ENCODE measurements around the gene IFNG. TPM values are rescaled to one million over a fixed set of nuclear protein-coding genes. Genes with fewer than 3 reads are reported as not detected.
"Not testable (repeated sequence)": the region's sequence is repeated elsewhere in the genome, so short reads cannot be mapped to it uniquely, and the experiment has no call there.

The IFNG gene
- polyA plus RNA-seq = not detected

DNA sequence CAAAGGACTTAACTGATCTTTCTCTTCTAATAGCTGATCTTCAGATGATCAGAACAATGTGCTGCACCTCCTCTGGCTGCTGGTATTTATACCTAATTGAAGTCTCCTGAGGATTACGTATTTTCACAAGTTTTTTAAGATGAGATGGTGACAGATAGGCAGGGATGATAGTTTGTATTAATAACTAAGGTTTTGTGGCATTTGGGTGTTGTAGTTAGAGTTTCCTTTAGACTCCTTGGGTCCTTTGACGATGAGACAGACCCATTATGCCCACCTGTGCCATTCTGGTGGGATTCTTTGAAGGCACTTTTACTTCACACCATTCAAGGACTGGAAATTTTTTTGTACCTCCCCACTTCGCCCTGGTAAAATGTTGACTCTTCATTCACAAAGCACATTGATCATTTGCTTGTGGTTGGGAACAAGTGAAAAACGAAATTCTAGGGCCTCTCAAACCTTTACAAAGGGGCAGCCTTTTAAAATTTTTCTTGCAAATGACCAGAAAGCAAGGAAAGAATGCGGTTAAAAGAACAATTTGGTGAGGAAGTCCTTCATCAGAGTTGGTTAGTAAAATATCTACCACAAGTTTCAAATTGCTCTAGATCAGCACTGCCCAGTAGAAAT is at the start of gene IFNG:
Gene IFNG (minus strand): TSS at position 60 of the 624 bp plus-strand sequence. CDS start 125 bp downstream, outside the sequence.
- Histone ChIP-seq H3K36me3 (ENCODE audit: control insufficient read depth in 2 of 2, insufficient read depth in 2 of 2, low read length in 1 of 2) (no peaks in the 10 kb centered on the region), H3K9me3 (ENCODE audit: control insufficient read depth in 2 of 2, insufficient read depth in 1 of 2, low read depth in 1 of 2, low read length in 1 of 2) (no peaks in the 10 kb centered on the region), H3K4me1 (ENCODE audit: control insufficient read depth in 2 of 2, insufficient read depth in 2 of 2, low read length in 1 of 2) (no peaks in the 10 kb centered on the region), H3K4me3 (ENCODE audit: low read depth in 1 of 2, low read length in 2 of 2) (no peak within 1 kb of the TSS), H3K27ac (ENCODE audit: low read depth in 2 of 2, low read length in 1 of 2) (no peak within 1 kb of the TSS), H3K27me3 (ENCODE audit: control insufficient read depth in 1 of 2, insufficient read depth in 2 of 2, low read length in 2 of 2) (peaks cover 0 to 2% of the 10 kb centered on the region in 2 donors)
- 55 to 64% methylated on average over 5 of the region's 5 CpGs for WGBS, 2 donors

DNA sequence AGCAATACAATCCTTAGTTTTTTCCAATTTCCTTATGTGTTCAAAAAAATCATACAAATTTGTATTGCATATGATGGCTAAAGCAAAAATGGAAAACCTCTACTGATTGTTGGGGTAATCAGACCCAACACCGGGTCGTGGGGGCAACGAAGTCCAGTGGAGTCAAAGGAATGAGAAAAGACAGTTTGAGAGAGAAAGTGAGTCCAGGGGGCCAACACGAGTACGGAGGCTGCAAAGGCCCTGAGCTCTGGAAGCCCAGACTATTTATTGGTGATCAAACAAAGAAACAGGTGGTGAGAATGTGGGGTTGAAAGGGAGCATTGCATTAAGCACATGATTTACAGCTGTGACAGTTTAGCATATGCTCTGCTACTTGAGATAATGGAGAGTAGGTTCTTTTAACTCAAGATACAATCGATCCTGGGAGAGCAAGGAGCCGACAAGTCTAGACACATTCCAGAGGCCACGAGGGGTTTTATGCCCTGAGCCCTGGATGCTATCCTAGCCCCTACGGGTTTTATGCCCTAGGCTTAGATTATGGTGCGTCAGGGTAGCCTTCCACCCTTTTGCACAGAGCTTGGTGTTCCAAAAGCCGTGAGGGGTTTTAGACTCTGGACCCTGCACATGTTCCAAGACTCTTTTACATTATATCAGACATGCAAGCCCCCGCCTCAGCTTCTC is 49.6 kb upstream of the IFNG start:
- H3K27ac ChIP-seq (ENCODE audit: low read depth in 2 of 2, low read length in 1 of 2); H3K36me3 ChIP-seq (ENCODE audit: control insufficient read depth in 2 of 2, insufficient read depth in 2 of 2, low read length in 1 of 2); H3K4me1 ChIP-seq (ENCODE audit: control insufficient read depth in 2 of 2, insufficient read depth in 2 of 2, low read length in 1 of 2); H3K4me3 ChIP-seq (ENCODE audit: low read depth in 1 of 2, low read length in 2 of 2); H3K9me3 ChIP-seq (ENCODE audit: control insufficient read depth in 2 of 2, insufficient read depth in 1 of 2, low read depth in 1 of 2, low read length in 1 of 2); H3K27me3 ChIP-seq (ENCODE audit: control insufficient read depth in 1 of 2, insufficient read depth in 2 of 2, low read length in 2 of 2): not testable (repeated sequence)
- WGBS, 2 donors = 61 to 63% methylated on average over 12 of the region's 12 CpGs

DNA sequence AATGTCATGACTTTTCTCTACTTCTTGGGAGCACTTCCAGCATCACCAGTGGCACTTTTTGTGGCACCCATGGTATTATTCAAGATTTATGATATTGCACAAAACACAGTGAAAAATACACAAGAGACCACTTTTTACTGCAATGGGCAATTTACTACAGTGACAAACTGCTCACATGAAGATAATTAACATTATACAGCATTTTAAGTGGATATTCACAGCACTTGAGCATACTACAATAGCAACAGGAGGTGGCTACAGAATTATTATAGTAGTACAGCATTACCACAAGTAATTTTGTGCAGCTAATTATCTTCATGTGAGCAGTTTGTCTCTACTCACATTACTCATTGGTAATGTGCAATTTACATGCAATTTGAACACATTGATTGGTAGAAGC is 47.7 kb upstream of the IFNG start:
- H3K27ac ChIP-seq (ENCODE audit: low read depth in 2 of 2, low read length in 1 of 2) = no peak overlapping the region

DNA sequence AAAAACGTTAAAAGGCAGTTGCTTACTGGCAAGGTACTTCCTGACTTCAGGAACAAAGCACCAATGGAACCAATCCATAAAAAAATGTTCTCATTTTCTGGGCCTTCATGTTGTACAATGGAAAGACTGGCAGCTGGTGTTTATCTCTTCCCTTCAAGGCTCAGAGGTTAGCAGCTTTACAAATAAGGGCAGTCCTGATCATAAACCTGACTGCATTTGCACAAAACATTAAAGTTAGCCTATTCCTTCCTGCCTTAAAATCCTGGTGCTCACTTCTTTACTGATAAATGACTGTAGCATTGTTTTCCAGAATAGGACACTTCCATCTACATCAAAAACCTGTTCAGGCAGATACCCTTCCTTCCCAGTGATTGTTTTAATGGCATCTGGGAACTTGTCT is 46.9 kb upstream of the IFNG start:
- H3K4me3 ChIP-seq (ENCODE audit: low read depth in 1 of 2, low read length in 2 of 2) = no peak overlapping the region
- no peaks in the 10 kb centered on the region for H3K9me3 ChIP-seq (ENCODE audit: control insufficient read depth in 2 of 2, insufficient read depth in 1 of 2, low read depth in 1 of 2, low read length in 1 of 2)
- H3K4me1 ChIP-seq (ENCODE audit: control insufficient read depth in 2 of 2, insufficient read depth in 2 of 2, low read length in 1 of 2) = no peaks in the 10 kb centered on the region
- 13 to 27% methylated on average over 1 of the region's 1 CpG for WGBS, 2 donors
- no peaks in the 10 kb centered on the region for H3K27me3 ChIP-seq (ENCODE audit: control insufficient read depth in 1 of 2, insufficient read depth in 2 of 2, low read length in 2 of 2)
- H3K27ac ChIP-seq (ENCODE audit: low read depth in 2 of 2, low read length in 1 of 2) = no peak overlapping the region
- H3K36me3 ChIP-seq (ENCODE audit: control insufficient read depth in 2 of 2, insufficient read depth in 2 of 2, low read length in 1 of 2) = no peaks in the 10 kb centered on the region

More for the DNA sequence above, 47.7 kb upstream of the IFNG start:
- H3K4me3 ChIP-seq (ENCODE audit: low read depth in 1 of 2, low read length in 2 of 2) = no peak overlapping the region
- H3K4me1 ChIP-seq (ENCODE audit: control insufficient read depth in 2 of 2, insufficient read depth in 2 of 2, low read length in 1 of 2) = no peaks in the 10 kb centered on the region
- H3K36me3 ChIP-seq (ENCODE audit: control insufficient read depth in 2 of 2, insufficient read depth in 2 of 2, low read length in 1 of 2) = no peaks in the 10 kb centered on the region
- no peaks in the 10 kb centered on the region for H3K9me3 ChIP-seq (ENCODE audit: control insufficient read depth in 2 of 2, insufficient read depth in 1 of 2, low read depth in 1 of 2, low read length in 1 of 2)
- H3K27me3 ChIP-seq (ENCODE audit: control insufficient read depth in 1 of 2, insufficient read depth in 2 of 2, low read length in 2 of 2) = no peaks in the 10 kb centered on the region

DNA sequence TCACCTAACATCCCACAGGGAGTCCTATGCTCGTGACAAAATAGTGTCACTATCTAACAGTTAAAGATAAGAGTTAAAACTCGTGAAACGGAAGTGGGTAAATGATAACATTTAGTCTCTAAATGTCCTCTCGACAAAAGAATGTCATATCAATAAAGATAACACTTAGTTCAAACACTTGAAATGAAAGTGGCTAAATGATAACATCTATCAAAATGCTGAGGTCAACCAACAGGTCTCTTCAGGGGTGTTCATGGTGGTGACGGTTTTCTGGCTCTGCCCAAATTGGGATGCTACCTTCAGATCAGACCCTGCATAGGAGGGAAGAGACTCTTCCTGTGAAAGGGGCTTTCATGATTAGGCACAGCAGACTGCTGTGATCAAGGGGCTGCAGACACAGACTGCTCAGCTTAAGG is 43.9 kb upstream of the IFNG start:
- Histone ChIP-seq H3K27ac (ENCODE audit: low read depth in 2 of 2, low read length in 1 of 2) (no peak overlapping the region), H3K4me1 (ENCODE audit: control insufficient read depth in 2 of 2, insufficient read depth in 2 of 2, low read length in 1 of 2) (no peaks in the 10 kb centered on the region), H3K9me3 (ENCODE audit: control insufficient read depth in 2 of 2, insufficient read depth in 1 of 2, low read depth in 1 of 2, low read length in 1 of 2) (no peaks in the 10 kb centered on the region), H3K36me3 (ENCODE audit: control insufficient read depth in 2 of 2, insufficient read depth in 2 of 2, low read length in 1 of 2) (no peaks in the 10 kb centered on the region), H3K4me3 (ENCODE audit: low read depth in 1 of 2, low read length in 2 of 2) (no peak overlapping the region), H3K27me3 (ENCODE audit: control insufficient read depth in 1 of 2, insufficient read depth in 2 of 2, low read length in 2 of 2) (no peaks in the 10 kb centered on the region)
- 50 to 63% methylated on average over 5 of the region's 5 CpGs for WGBS, 2 donors

DNA sequence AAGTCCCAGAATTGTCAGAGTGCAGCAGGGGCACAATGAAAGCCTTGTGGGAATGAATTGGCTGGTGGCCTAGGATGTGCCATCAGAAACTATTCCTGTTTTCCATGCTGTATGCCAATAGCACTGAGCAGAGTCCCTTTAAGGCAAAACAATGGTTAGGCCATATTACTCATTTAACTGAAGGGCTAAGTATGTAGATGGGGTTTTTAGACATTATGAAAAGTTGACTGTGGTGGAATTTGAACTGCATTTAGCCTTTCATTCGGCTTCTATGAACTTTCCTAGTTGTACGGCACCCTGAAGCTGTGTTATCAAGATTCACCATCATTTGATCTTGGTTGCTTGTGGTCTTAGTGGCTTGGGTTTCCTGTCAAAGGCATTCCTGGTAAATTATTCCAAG is 41.3 kb upstream of the IFNG start:
- no peaks in the 10 kb centered on the region for H3K36me3 ChIP-seq (ENCODE audit: control insufficient read depth in 2 of 2, insufficient read depth in 2 of 2, low read length in 1 of 2)
- WGBS, 2 donors = 71 to 77% methylated on average over 2 of the region's 2 CpGs

DNA sequence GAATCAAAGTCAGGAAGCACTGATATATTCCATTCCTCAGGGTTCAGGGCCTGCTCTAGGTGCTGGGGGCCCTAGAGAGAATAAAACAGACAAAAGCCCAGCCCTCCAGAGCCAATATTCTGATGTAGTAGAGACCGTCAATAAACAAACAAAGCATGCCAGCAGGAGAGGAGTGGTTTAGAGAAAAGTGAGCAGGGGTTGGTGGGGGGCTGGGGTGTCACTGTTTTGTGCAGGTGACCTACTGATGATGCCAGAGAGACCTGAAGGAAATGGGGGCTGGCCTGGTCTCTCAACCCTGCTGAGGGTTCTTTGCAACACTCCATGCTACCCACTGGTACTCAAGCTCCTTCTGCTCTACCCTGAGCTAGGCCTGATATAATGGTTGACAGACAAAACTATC is 39.6 kb upstream of the IFNG start:
- no peaks in the 10 kb centered on the region for H3K27me3 ChIP-seq (ENCODE audit: control insufficient read depth in 1 of 2, insufficient read depth in 2 of 2, low read length in 2 of 2)
- no peaks in the 10 kb centered on the region for H3K9me3 ChIP-seq (ENCODE audit: control insufficient read depth in 2 of 2, insufficient read depth in 1 of 2, low read depth in 1 of 2, low read length in 1 of 2)
- no peak overlapping the region for H3K4me3 ChIP-seq (ENCODE audit: low read depth in 1 of 2, low read length in 2 of 2)
- H3K27ac ChIP-seq (ENCODE audit: low read depth in 2 of 2, low read length in 1 of 2) = no peak overlapping the region
- no peaks in the 10 kb centered on the region for H3K4me1 ChIP-seq (ENCODE audit: control insufficient read depth in 2 of 2, insufficient read depth in 2 of 2, low read length in 1 of 2)
- H3K36me3 ChIP-seq (ENCODE audit: control insufficient read depth in 2 of 2, insufficient read depth in 2 of 2, low read length in 1 of 2) = no peaks in the 10 kb centered on the region
- 93 to 95% methylated on average over 1 of the region's 1 CpG for WGBS, 2 donors

More for the DNA sequence above, 41.3 kb upstream of the IFNG start:
- Histone ChIP-seq H3K4me3 (ENCODE audit: low read depth in 1 of 2, low read length in 2 of 2) (no peak overlapping the region), H3K4me1 (ENCODE audit: control insufficient read depth in 2 of 2, insufficient read depth in 2 of 2, low read length in 1 of 2) (no peaks in the 10 kb centered on the region), H3K27me3 (ENCODE audit: control insufficient read depth in 1 of 2, insufficient read depth in 2 of 2, low read length in 2 of 2) (no peaks in the 10 kb centered on the region), H3K9me3 (ENCODE audit: control insufficient read depth in 2 of 2, insufficient read depth in 1 of 2, low read depth in 1 of 2, low read length in 1 of 2) (no peaks in the 10 kb centered on the region), H3K27ac (ENCODE audit: low read depth in 2 of 2, low read length in 1 of 2) (no peak overlapping the region)

DNA sequence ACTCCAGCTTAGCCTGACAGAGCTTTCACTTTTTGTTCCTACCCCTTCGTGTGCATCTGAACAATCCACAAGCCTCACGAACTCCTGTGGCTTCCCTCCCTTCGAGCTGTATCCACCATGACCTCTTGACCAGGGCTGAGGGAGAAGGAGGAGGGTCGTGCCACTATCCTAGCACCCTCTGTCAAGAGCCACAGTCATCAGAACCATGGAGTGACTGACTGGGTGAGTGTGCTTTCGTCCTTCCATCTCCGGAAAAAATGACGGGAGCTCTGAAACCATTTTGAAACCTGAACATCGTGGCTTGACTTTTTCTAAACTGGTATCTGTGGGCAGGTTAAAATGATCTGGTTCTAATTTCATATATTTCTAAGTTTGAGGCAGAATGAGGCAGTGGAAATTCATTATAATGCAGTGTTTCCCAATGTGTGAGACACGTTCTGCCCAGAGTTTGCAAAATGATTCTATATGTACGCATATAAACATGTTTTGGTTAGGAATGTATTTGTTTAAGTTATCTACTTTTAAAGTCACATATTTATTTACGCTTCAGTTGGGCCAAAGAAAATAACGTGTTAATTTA is 39.1 kb upstream of the IFNG start:
- no peak overlapping the region for H3K4me3 ChIP-seq (ENCODE audit: low read depth in 1 of 2, low read length in 2 of 2)
- 72 to 74% methylated on average over 12 of the region's 12 CpGs for WGBS, 2 donors

DNA sequence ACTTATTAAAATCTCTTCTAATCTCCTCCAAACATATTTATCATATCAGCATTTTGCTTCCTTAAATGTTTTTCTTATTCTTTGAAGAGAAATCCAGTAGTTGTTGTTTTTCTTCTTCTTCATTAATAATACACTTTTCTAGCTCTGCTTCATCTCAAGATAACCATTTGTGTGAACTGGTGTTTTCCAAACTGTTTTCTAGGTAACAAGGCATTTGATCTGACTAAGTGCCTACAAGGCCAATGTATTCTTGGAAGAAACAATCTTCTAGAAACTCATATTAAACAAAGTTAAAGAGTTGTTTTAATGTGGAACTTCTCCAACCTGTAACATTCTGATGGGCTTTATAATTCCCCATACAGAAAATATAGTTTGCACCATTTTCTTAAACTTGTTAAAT is 30.8 kb upstream of the IFNG start:
- Histone ChIP-seq H3K27me3 (ENCODE audit: control insufficient read depth in 1 of 2, insufficient read depth in 2 of 2, low read length in 2 of 2) (no peaks in the 10 kb centered on the region), H3K4me1 (ENCODE audit: control insufficient read depth in 2 of 2, insufficient read depth in 2 of 2, low read length in 1 of 2) (no peaks in the 10 kb centered on the region), H3K27ac (ENCODE audit: low read depth in 2 of 2, low read length in 1 of 2) (no peak overlapping the region), H3K36me3 (ENCODE audit: control insufficient read depth in 2 of 2, insufficient read depth in 2 of 2, low read length in 1 of 2) (no peaks in the 10 kb centered on the region), H3K9me3 (ENCODE audit: control insufficient read depth in 2 of 2, insufficient read depth in 1 of 2, low read depth in 1 of 2, low read length in 1 of 2) (no peaks in the 10 kb centered on the region), H3K4me3 (ENCODE audit: low read depth in 1 of 2, low read length in 2 of 2) (no peak overlapping the region)

More for the DNA sequence above, 39.1 kb upstream of the IFNG start:
- H3K27ac ChIP-seq (ENCODE audit: low read depth in 2 of 2, low read length in 1 of 2) = no peak overlapping the region
- no peaks in the 10 kb centered on the region for H3K27me3 ChIP-seq (ENCODE audit: control insufficient read depth in 1 of 2, insufficient read depth in 2 of 2, low read length in 2 of 2)
- H3K9me3 ChIP-seq (ENCODE audit: control insufficient read depth in 2 of 2, insufficient read depth in 1 of 2, low read depth in 1 of 2, low read length in 1 of 2) = no peaks in the 10 kb centered on the region
- no peaks in the 10 kb centered on the region for H3K4me1 ChIP-seq (ENCODE audit: control insufficient read depth in 2 of 2, insufficient read depth in 2 of 2, low read length in 1 of 2)
- no peaks in the 10 kb centered on the region for H3K36me3 ChIP-seq (ENCODE audit: control insufficient read depth in 2 of 2, insufficient read depth in 2 of 2, low read length in 1 of 2)

DNA sequence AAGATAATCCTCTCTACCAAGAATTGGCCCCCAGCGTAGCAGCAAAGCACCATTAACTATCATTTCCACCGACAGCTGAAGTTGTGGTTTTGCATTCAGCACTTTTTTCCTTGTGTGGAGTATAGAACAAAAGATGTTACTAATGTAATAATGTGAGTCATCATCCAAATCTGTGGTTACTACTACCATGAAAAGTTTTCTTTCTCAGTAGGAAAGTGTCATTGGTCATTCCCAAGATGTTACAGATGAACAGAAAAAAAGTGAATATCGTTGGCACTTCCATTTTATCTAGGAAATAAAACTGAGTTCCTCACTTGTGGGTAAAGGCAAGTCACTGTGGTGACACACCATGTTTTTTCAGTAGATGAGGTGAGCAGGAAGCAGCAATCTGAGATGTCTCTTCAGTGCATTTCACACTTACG is 30.3 kb upstream of the IFNG start:
- Histone ChIP-seq H3K36me3 (ENCODE audit: control insufficient read depth in 2 of 2, insufficient read depth in 2 of 2, low read length in 1 of 2) (no peaks in the 10 kb centered on the region), H3K27ac (ENCODE audit: low read depth in 2 of 2, low read length in 1 of 2) (no peak overlapping the region), H3K9me3 (ENCODE audit: control insufficient read depth in 2 of 2, insufficient read depth in 1 of 2, low read depth in 1 of 2, low read length in 1 of 2) (no peaks in the 10 kb centered on the region), H3K27me3 (ENCODE audit: control insufficient read depth in 1 of 2, insufficient read depth in 2 of 2, low read length in 2 of 2) (no peaks in the 10 kb centered on the region), H3K4me3 (ENCODE audit: low read depth in 1 of 2, low read length in 2 of 2) (no peak overlapping the region), H3K4me1 (ENCODE audit: control insufficient read depth in 2 of 2, insufficient read depth in 2 of 2, low read length in 1 of 2) (no peaks in the 10 kb centered on the region)
- 57 to 75% methylated on average over 4 of the region's 4 CpGs for WGBS, 2 donors
